Midbrain (tissue), 1 donor: ENCODE data around the gene RBMY1A1.
"Not testable (repeated sequence)": the region's sequence is repeated elsewhere in the genome, so short reads cannot be mapped to it uniquely, and the experiment has no call there.

ENCODE experiments used
- DNase-seq: peaks from one replicate; lab custom pipeline; 2025; lab: John Stamatoyannopoulos, UW

The RBMY1A1 gene

DNA sequence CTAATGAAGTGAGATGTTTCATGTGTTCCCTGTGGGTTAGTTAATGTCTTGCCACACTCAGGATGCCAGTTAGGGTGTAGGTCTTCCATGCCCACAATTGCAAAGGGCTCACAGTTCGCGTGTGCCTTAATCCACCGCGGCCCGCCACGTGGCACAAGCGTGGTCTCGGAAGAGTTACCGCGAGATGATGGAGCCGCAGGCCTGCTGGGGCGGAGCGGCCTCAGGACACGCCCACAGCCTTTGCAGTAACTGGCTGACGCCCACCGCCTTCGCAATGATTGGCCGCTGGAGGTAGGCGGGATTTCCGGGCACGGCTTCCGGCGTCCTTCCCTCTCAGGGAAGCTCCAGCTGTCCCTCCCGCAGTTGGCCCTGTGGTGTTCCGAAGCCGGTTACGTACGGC is at the start of gene RBMY1A1:
Gene RBMY1A1 (plus strand): TSS at position 301 of the 400 bp plus-strand sequence. CDS start 2,013 bp downstream, outside the sequence.
- not testable (repeated sequence) for DNase-seq

DNA sequence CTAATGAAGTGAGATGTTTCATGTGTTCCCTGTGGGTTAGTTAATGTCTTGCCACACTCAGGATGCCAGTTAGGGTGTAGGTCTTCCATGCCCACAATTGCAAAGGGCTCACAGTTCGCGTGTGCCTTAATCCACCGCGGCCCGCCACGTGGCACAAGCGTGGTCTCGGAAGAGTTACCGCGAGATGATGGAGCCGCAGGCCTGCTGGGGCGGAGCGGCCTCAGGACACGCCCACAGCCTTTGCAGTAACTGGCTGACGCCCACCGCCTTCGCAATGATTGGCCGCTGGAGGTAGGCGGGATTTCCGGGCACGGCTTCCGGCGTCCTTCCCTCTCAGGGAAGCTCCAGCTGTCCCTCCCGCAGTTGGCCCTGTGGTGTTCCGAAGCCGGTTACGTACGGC is 23.6 kb upstream of the RBMY1A1 start, which contains the start of gene RBMY1B:
Gene RBMY1B (plus strand): TSS at position 301 of the 400 bp plus-strand sequence. CDS start 2,013 bp downstream, outside the sequence.
- not testable (repeated sequence) for DNase-seq

DNA sequence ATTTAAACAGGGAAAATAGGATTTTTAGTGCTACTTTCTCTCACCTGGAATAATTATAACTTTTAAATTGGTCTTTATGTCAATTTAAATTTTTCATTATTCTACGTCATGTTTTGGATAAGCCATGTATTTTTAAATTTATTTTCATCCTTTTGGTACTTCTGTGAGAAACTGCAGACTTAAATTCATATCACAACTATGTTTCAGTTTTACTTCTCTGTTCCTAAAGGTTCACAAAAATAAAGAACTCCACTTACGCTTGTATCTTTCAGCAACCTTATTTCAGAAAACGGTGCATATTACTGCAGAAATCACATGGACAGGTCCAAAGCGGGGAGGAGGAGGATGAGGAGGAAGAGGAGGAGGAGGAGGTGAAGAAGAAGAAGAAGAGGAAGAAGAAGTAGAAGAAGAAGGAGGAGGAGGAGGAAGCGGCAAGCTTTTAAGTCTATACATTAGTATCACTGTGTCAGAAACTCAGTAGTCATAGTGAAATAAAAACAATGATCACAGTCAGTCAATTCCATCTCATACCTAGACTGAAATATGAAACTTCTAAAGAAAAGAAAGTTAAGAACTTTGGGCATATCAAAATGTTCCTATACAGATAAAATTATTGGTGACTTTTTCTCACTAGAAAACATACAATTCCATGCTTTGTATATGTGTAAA is 24.8 kb downstream of the RBMY1A1 start:
- not testable (repeated sequence) for DNase-seq

DNA sequence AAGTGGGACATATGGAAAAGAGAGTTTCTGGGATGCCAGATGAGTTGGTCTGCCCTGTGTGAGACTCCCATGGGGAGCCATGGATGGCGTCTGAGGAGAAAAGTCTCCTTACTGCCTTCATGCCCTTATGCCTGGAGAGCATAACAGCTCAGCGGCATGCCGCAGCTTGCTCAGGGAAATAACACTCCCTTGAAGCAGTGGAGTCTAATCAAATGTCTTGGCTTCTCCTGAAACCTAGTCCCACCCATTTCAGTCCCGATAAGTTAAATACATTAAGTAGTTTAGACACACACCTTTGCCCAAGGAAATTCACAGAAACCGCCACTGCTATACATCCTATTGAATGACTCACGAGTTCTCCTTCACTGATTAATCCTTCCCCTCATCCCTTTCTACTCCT is 50.8 kb downstream of the RBMY1A1 start:
- no peak for DNase-seq

DNA sequence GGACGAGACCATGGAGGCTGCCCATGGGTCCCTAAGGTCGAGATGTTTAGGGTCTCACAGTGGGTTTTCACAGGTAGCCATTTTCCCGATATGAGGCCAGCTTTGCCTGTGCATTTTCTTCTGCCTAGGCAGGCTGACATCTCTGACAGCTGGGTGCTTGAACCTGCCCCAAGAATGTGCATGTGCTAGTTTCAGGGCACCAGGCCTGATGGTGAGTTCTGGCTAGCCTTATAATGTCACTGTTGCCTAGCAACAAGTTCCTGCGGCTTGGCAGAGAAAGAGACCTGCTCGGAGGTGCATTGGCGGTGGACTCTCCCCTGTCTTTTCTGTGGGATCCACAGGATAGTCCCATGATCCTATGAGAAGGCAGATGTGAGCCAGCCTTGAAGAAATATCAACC is 51.8 kb downstream of the RBMY1A1 start:
- not testable (repeated sequence) for DNase-seq

DNA sequence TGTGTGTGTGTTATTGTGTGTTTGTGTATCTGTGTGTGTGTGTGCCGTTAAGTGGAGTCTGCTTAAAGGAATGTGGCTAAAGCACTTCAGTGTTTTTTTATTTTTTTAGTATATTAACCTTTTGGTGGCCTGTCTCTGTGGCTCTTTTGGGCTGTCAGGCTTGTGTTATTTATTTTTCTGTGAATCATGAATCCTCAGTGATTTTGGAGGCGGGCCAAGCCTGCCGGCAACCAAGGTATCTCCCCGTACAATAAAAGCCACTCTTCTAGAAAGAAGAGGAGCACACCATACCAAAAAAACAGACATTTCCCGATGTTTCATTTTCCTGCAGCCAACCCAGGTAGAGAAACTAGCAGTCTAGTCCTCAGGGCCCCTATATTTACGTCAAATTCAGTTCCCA is 57.4 kb downstream of the RBMY1A1 start:
- no peak for DNase-seq

DNA sequence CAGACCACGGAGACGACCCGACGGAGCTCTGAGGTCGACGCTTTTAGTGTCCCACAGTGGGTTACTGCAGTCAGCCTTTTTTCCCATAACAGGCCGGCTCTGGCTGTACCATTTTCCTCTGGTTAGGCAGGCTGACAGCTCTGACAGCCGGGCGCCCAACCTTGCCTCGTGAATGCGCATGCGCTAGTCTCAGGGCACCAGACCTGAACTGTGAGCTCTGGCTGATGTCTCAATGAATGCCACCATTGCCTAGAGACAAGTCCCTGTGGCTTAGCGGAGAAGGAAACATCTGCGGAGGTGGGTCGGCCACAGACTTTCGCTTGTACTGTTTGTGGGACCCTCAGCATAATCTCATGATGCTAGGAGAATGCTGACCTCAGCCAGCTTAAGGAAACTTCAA is 61.6 kb downstream of the RBMY1A1 start:
- DNase-seq: not testable (repeated sequence)
